AG09309 (cell line): ENCODE results near the gene PPP4R1.
"Not testable (repeated sequence)": the region's sequence is repeated elsewhere in the genome, so short reads cannot be mapped to it uniquely, and the experiment has no call there.

Source experiments
- DNase-seq: peaks from one replicate; pipeline ENCODE4 v3.0.0-alpha.2; 2010; ENCODE audit warnings: low read depth
- H3K4me3 ChIP-seq: 2 replicates; pipeline ENCODE4 v1.5.1; 2011; ENCODE audit warnings: mild to moderate bottlenecking, low read depth, low read length, moderate library complexity; ENCODE audit not compliant: control insufficient read depth
- CTCF ChIP-seq: IDR thresholded peaks from 2 replicates; pipeline ENCODE4 v1.5.1; 2011; ENCODE audit warnings: mild to moderate bottlenecking, low read depth, low read length, inconsistent platforms; ENCODE audit not compliant: insufficient read depth, control insufficient read depth; ENCODE audit errors: missing control alignments

PPP4R1 gene

GRCh38 chr18:9642799-9643462 lies 28.6 kb upstream of the PPP4R1 start:
- TF ChIP-seq CTCF = no peak
- H3K4me3 ChIP-seq = no peak overlapping the region
- DNase-seq = no peak

GRCh38 chr18:9641081-9641480 lies 26.7 kb upstream of the PPP4R1 start:
- H3K4me3 ChIP-seq, DNase-seq: not testable (repeated sequence)

GRCh38 chr18:9638886-9639285 lies 24.5 kb upstream of the PPP4R1 start:
- no peak for TF ChIP-seq CTCF
- no peak overlapping the region for H3K4me3 ChIP-seq
- no peak for DNase-seq

- no peak for DNase-seq
- TF ChIP-seq CTCF = no peak
- no peak overlapping the region for H3K4me3 ChIP-seq
Observed at GRCh38 chr18:9637036-9637767, 22.8 kb upstream of the PPP4R1 start.

- no peak overlapping the region for H3K4me3 ChIP-seq
- no peak for TF ChIP-seq CTCF
Observed at GRCh38 chr18:9634856-9635255, 20.5 kb upstream of the PPP4R1 start.

GRCh38 chr18:9631814-9632496 lies 17.6 kb upstream of the PPP4R1 start:
- peak; percentile 82 for DNase-seq
- no peak for TF ChIP-seq CTCF
- no peak overlapping the region for H3K4me3 ChIP-seq

More at GRCh38 chr18:9634856-9635255, 20.5 kb upstream of the PPP4R1 start:
- DNase-seq = no peak

GRCh38 chr18:9630444-9630843 lies 16.1 kb upstream of the PPP4R1 start:
- no peak overlapping the region for H3K4me3 ChIP-seq
- TF ChIP-seq CTCF = no peak
- no peak for DNase-seq
